GM19238 (cell line): ENCODE measurements around the gene CD22.
"Not testable (repeated sequence)": the region's sequence is repeated elsewhere in the genome, so short reads cannot be mapped to it uniquely, and the experiment has no call there.

ENCODE experiments used
- DNase-seq: peaks from one replicate; pipeline ENCODE4 v3.0.0; 2011; ENCODE audit warnings: low spot score; ENCODE audit not compliant: insufficient read length

The CD22 gene

GRCh38 chr19:35328851-35329285 is at the start of gene CD22:
Gene CD22 (plus strand): TSS chr19:35329187. CDS start chr19:35332041, 2,854 bp downstream.
- DNase-seq = no peak

GRCh38 chr19:35279374-35279773 is 49.6 kb upstream of the CD22 start:
- DNase-seq = no peak

- DNase-seq = no peak
Measured at GRCh38 chr19:35279985-35280821, 48.8 kb upstream of the CD22 start.

GRCh38 chr19:35281303-35281702 is 47.7 kb upstream of the CD22 start:
- DNase-seq = no peak

- DNase-seq = no peak
Measured at GRCh38 chr19:35284153-35285094, 44.6 kb upstream of the CD22 start.

- no peak for DNase-seq
Measured at GRCh38 chr19:35285095-35285449, 43.9 kb upstream of the CD22 start.

GRCh38 chr19:35285465-35285864 is 43.5 kb upstream of the CD22 start:
- DNase-seq = not testable (repeated sequence)

- not testable (repeated sequence) for DNase-seq
Measured at GRCh38 chr19:35286101-35286500, 42.9 kb upstream of the CD22 start.

GRCh38 chr19:35287713-35288112 is 41.3 kb upstream of the CD22 start:
- no peak for DNase-seq

GRCh38 chr19:35288331-35288730 is 40.7 kb upstream of the CD22 start:
- no peak for DNase-seq

- no peak for DNase-seq
Measured at GRCh38 chr19:35288906-35289305, 40.1 kb upstream of the CD22 start.

- no peak for DNase-seq
Measured at GRCh38 chr19:35290381-35291127, 38.4 kb upstream of the CD22 start.

GRCh38 chr19:35291259-35291658 is 37.7 kb upstream of the CD22 start:
- no peak for DNase-seq

- DNase-seq = no peak
Measured at GRCh38 chr19:35291916-35292315, 37.1 kb upstream of the CD22 start, which contains the start of gene MAG. Gene MAG (plus strand): TSS chr19:35292161. CDS start chr19:35295409, 3,248 bp downstream.

GRCh38 chr19:35292421-35293362 is 36.3 kb upstream of the CD22 start:
- DNase-seq = no peak

GRCh38 chr19:35293363-35293739 is 35.6 kb upstream of the CD22 start:
- no peak for DNase-seq

GRCh38 chr19:35293808-35294207 is 35.2 kb upstream of the CD22 start:
- no peak for DNase-seq

- DNase-seq = no peak
Measured at GRCh38 chr19:35294328-35294727, 34.7 kb upstream of the CD22 start.

- no peak for DNase-seq
Measured at GRCh38 chr19:35294859-35295791, 33.9 kb upstream of the CD22 start.
